HG03103 (cell line): ENCODE results near the gene PITPNM1.

Experiments used
- ATAC-seq: cut with Tn5 transposase; IDR thresholded peaks from one replicate; pipeline ENCODE4 v1.9.1; 2021; ENCODE audit warnings: low read depth; ENCODE audit not compliant: unreplicated experiment

PITPNM1 gene

DNA sequence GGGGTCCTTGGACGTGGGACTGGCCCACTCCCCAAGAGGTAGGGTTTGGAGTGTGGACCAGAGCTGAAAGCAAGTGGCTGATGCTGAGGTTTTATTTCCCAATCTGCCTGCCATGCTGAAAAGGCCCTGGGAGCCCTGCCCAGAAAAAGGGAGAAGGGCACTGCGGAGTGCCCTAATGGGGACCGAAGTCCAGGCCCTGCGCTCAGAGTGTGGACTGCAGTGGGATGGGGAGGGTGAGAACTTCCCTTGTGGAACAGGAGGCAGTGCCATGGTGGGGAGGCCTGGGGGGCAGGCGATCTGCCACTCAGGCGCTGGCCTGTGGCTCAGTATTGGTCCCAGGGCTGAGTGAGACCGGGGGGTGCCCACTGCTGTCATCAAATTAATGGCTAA lies 56.9 kb downstream of the PITPNM1 start:
- no peak for ATAC-seq

DNA sequence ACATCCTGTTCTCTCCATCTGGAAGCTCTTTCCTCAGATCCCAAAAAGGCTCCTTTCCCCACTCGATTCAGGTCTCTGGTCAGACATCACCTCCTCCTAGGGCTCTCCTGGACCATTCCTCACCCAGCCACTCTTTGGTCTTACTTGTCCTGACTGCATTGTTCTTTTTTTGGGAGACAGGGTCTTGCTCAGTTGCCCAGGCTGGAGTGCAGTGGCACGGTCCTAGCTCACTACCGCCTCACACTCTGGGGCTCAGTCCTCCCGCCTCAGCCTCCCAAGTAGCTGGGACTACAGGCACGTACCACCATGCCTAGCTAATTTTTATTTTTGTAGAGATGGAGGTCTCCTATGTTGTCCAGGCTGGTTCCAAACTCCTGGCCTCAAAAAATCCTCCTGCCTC lies 59.6 kb downstream of the PITPNM1 start:
- ATAC-seq, result no peak

DNA sequence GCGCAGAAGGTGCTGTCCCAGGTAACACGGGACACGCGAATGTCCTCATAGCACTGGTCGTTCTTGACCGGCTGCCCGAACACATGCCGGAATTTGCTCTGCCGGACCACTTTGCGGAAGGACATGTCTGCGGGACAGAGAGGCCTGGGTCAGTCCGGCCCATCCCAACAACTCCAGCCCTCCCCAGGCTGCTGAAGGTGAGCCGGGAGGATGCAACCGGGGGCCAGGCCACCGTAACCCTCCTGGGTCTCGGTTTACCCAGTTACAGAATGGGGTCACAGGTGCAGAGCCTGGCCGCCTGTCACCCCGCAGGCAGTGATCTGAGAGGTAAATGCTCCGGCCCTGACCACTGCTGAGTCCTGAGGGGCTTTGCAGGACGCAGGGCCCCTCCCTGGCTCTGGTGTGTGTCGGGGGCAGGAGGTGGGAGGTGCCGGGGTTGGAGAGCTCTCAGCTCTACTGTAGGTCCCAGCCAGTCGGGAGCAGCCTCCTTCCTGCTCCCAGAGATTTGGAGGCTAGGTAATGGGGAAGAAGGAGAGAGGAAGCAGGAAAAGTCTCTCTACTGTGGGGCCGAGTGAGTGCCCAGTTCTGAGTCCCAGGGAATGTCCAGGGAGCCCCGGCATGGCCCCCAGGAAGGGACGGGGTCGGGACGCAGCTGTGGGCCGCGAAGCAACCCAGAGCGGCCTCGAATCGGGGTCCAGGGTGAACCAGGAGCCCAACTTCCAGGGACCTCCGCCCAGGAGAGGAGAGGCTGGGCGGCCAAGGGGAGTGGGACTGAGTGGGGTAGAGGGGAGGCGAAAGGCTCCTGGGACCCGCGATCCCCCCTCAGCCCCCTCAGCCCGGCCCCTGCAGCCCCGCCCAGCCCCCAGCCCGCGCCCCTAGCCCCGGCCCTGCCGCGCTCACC lies 62.4 kb downstream of the PITPNM1 start:
- no peak for ATAC-seq
